ENCODE data around the gene CAPN2.

The CAPN2 gene

DNA sequence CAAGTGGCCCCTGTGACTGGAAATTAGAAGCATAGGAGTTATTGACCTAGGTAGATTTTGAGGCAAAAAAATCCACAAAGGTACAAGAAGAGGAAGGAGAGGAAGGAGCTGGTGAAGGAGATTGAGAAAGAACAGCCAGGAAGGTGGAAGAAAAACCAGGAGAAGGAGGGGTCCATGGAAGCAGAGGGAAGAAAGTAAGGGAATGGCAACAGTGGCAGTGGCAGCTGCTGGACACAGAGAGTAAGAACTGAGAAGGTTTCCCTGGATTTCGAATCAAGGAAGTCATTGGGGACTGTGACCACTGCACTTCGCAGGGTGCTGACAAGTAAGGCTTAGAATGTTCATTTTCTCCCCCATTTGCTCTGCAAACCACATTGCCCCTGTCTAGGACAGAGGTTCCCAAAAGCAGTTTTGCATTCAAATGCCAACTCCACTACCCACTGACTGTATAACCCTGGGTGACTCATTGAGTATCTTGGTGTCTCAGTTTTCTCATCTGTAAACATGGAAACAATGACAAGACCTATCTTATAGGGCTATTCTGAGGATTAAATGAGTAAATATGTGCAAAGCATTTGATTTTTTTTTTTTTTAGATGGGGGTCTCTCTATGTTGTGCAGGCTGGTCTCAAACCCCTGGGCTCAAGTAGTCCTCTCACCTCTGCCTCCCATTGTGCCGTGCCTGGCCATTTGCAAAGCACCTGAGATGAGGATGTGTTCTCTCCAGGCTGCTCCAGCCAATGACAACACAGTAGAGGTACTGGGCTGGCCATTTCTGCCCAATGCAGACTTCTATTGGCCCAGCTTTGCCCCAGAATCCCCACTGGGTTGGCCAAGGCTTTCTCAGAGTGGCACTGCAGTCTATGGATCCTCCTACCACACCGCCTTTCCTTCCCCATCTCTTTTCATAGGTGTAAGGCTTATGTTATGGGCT, 9.3 kb upstream of the CAPN2 start:
- DNase-seq = no peak

GRCh38 chr1:223703668-223704013, 8.7 kb upstream of the CAPN2 start:
- no peak for DNase-seq

GRCh38 chr1:223704921-223705878, 7.1 kb upstream of the CAPN2 start:
- DNase-seq = no peak

- no peak for DNase-seq
Observed at GRCh38 chr1:223706077-223706973, 6.0 kb upstream of the CAPN2 start.

DNA sequence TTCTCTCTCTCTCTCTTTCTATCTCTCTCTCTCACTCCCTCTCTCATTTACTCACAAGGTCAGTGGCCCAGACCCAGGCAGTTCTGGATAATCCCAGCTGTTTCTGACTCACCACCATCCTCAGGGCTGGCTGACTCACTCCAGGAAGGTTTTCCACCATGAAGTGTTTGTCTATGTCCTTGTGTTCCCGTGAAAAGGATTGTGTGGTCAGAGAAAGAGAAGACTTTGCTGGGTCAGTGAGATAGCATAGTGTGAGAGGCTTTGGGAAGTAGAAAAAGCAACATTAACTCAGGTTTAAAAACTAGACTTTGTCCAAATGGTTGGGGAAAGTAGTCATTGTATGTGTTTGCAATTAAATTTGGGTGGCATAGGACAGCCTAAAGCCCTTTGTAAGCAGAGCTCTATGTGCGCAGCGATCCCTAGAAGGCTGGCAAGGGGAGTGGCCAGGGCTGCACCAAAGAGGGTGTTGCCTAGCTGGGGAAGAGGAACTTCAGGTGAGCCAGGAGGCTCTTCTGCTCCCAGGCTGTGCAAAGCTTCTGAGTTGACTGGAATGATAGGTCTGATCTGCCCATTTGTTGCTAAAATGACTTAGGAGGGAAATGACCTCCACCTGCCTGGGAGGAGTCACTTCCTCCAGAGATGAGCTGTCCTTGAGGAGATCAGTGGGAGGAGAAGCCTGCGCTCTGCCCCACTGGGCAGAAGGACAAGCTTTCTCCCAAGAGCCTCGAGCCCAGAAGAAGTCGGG, 4.9 kb upstream of the CAPN2 start:
- no peak for DNase-seq

DNA sequence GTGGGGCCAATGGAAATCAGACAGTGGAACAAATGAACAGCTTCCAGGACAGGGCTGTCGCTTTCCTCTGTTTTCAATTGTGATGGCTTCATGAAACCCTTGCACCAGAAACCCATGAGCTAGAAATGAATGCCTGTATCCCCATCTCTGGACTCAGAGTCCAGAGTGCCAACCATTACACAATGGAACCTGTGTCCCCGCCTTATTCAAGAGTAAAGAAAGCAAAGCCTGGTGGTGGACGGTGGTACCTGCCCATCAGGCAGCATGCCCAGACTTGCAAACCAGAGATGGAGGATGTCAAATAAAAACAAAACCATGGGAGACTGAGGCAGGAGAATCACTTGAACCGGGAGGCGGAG, 4.4 kb upstream of the CAPN2 start:
- no peak for DNase-seq

DNA sequence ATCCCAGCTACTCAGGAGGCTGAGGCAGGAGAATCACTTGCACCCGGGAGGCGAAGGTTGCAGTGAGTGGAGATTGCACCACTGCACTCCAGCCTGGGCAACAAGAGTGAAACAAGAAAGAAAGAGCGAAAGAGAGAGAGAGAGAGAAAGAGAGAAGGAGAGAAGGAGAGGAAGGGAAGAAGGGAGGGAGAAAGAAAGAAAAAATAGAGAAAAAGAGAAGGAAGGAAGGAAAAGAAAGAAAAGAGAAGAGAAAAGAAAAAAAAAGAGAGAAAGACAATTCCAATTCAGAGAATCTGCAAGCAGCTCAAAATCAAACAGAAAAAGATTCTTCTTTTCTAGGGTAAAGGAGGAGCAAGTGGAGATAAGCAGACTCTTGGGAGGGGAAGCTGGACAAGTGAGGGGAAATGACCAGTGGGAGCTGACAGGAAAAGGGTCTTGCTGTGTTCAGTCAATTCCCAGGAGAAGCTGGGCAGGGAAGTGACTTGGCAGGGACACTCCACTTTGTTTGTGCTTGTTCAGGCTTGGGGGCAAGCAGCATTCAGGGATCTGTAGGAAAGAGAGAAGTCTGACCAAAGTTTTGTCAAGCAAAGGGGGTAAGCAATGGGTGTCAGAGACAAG, 3.6 kb upstream of the CAPN2 start:
- DNase-seq = no peak

- DNase-seq = no peak
Observed at GRCh38 chr1:223709598-223709997, 2.7 kb upstream of the CAPN2 start.

- no peak for DNase-seq
Observed at GRCh38 chr1:223710179-223711133, 1.9 kb upstream of the CAPN2 start.

DNA sequence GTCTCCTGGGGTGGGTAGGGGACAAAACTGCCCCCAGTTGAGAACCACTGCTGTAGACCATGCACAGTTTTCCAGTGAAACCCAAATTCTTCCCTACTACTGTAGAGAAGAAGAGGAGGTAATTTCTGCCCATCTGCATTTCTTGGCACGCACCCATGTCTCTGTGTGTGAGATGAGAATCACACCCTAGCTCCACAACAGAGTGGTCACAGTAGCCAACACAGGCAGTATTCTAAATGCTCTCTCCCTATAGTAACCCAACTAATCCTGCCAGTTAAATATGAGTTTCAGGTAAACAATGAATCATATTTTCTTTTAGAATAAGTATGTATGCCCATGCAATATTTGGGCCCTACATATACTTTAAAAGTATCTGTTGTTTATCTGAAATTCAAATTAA, 1.2 kb upstream of the CAPN2 start:
- DNase-seq = no peak

- DNase-seq = no peak
Observed at GRCh38 chr1:223711747-223712193, 569 bp upstream of the CAPN2 start.

DNA sequence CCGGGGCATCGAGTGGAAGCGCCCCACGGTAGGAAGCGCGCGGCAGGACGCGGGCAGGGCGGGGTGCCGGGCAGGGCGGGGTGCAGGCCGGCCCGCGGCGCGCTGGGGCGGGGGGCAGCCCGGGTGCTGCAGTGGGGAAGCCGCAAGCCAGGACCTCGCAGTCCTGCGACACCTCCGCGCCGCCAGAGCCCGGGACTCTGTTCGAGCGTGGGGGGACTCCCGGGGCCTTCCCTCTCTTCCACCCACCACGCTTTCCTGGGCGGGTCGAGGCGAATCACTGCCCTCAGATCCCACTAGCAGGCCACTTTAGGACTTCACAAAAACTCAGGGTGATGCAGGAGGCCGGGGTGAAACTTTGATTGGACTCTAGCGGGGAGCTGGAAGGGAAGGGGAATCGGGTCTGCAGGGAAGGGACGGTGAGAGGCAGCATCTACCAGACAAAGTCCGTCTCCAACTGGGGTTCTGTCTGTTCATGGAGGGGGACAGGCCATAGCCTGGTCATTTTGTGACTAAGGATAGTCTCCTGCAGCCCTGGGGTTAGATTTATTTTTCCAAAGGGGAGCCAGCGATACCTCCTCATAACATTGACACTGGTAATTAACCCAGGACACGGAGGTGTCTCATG, 623 bp downstream of the CAPN2 start:
- peak; percentile 47 for DNase-seq

GRCh38 chr1:223713546-223714420, 1.4 kb downstream of the CAPN2 start:
- DNase-seq = peak; percentile 22

- no peak for DNase-seq
Observed at GRCh38 chr1:223714421-223714724, 2.0 kb downstream of the CAPN2 start.

DNA sequence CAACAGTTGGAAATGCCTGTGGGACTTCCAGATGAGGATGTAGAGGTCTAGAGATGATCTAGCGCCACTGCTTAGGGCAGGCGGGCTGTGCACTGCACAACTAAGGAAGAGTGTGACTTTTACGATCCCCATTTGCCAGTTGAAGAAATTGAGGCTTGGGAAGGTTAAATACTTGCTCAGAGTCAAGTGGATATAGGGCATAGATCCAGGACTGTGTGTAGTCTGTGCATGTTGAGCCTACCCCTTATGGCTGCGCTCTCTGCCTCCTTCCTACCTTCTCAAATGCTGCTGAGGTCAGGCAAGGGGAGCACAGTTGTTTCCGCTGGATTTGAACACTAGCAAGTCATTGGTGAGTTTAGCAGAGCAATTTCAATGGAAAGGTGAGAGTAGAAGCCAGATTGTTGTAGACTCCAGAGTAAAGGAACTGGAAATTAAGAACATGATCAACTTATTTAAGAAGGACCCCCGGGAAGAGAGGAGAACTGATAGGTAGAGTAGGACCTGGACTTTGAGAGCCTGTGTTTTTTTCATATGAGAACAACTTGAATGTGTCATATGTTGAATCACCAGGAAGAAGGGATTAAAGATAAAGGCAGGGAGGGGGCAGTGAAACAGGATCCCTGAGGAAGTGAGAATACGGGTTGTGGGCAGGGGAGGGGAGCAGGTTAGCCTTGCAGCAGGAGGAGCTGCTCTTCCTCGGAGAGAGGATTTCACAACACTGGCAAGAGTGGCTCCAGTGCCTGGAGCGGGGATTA, 2.7 kb downstream of the CAPN2 start:
- DNase-seq = peak; percentile 20

- no peak for DNase-seq
Observed at GRCh38 chr1:223715604-223716172, 3.3 kb downstream of the CAPN2 start.

DNA sequence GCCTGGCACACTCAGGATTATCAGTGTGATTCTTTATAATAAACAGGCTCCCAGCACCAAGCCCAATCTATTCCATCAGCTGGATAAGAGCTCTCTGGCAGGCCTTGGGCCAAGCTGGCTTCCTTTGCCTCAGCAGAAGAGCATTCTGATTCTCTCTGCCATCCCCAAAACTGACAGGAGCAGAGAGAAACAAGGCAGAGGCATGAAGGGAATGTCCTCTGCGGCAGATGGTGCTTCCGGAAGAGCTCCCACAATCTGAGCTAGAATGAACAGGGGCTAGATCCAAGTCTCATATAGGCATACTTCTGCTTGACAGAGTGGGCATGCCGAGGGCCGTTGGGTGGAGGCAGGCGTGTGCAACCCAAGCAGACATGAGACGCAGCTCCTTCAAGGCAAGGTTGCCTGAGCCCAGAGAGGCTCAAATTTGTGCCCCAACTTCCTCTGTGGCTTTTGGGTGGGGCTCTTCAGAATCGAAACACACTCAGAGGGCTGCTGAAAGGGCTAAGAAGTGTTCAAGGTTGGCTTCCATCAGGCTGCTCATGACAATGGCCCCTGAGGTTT, 4.0 kb downstream of the CAPN2 start:
- DNase-seq = peak; percentile 77
